Measurements from ENCODE around the gene AGAP3. TPM values are rescaled to one million over a fixed set of nuclear protein-coding genes. Genes with fewer than 3 reads are reported as not detected.

The AGAP3 gene
- total and polyA plus RNA-seq, 2 of the 4 experiments (the other 2 are of a cell fraction): 35.3 to 93.9 TPM

GRCh38 chr7:151095123-151095797 is 9.0 kb downstream of the AGAP3 start (continued):
- no peak for TF ChIP-seq NFE2L2 (IDR thresholded peaks at IDR 0.05; ENCODE audit: low read depth, low read length)

- Histone ChIP-seq H3K9me1 (ENCODE audit: insufficient read depth, low read length) (peaks cover 12% of the 10 kb centered on the region; the same call in 1 of the 2 replicates), H2BK20ac (ENCODE audit: low read depth, low read length) (no peak overlapping the region), H3K9me3 (ENCODE audit: control insufficient read depth, insufficient read depth, low read length) (no peaks in the 10 kb centered on the region), H4K20me1 (ENCODE audit: insufficient read depth, low read length) (peaks cover 92% of the 10 kb centered on the region), H2AK5ac (ENCODE audit: low read depth, low read length) (no peak overlapping the region; the same call in 1 of the 2 replicates), H4K8ac (ENCODE audit: low read depth in 2 of 2, low read length in 2 of 2) (no peak overlapping the region), H3K56ac (ENCODE audit: extremely low read depth, insufficient read depth, low read length) (no peak overlapping the region), H4K5ac (ENCODE audit: low read depth, low read length) (no peak overlapping the region), H3K79me1 (ENCODE audit: low read depth in 1 of 2, low read length in 2 of 2) (peaks cover 6 to 87% of the 10 kb centered on the region in 2 experiments; a peak in 3 of 4 replicates), H3K14ac (replicated peaks; ENCODE audit: low read depth, low read length) (no peak overlapping the region), H2BK5ac (ENCODE audit: low read depth, low read length, poor library complexity, severe bottlenecking) (no peak overlapping the region), H2AFZ (replicated peaks; ENCODE audit: low read length, poor library complexity) (peak overlapping the region; percentile 41), H3K27me3 (ENCODE audit: control insufficient read depth, insufficient read depth, low read length) (no peaks in the 10 kb centered on the region), H3K36me3 (ENCODE audit: control insufficient read depth, insufficient read depth, low read length) (peaks cover 11% of the 10 kb centered on the region; the same call in 1 of the 2 replicates), H3K9ac (ENCODE audit: low read depth, low read length) (no peak overlapping the region), H2BK15ac (ENCODE audit: low read depth, low read length) (no peak overlapping the region), H3K4me3 (ENCODE audit: insufficient read depth, low read depth, low read length) (no peak overlapping the region), H2AK9ac (replicated peaks; ENCODE audit: low read depth, low read length, poor library complexity) (no peak overlapping the region), H3K18ac (ENCODE audit: low read depth, low read length) (no peak overlapping the region), H4K91ac (ENCODE audit: insufficient read depth, low read depth, low read length) (no peak overlapping the region), H3K27ac (ENCODE audit: insufficient read depth, low read length) (no peak overlapping the region), H3K23ac (ENCODE audit: low read depth, low read length) (no peak overlapping the region), H2BK120ac (ENCODE audit: low read depth, low read length) (no peak overlapping the region), H3K4ac (ENCODE audit: low read depth, low read length) (no peak overlapping the region), H3K4me2 (ENCODE audit: low read depth, low read length) (no peak overlapping the region), H3K4me1 (ENCODE audit: control insufficient read depth, insufficient read depth, low read length) (peaks cover 9% of the 10 kb centered on the region)
- no TSS peak for BruUV-seq (replicated peaks)
- no peak for DNase-seq
- POLR2A ChIA-PET (ENCODE audit: unreplicated experiment): no interaction called here
- dilution Hi-C loops (cut with HindIII; ENCODE audit: low sequenced_read_pairs, unreplicated experiment) (no loop called here), in situ Hi-C loops (cut with MboI; ENCODE audit: low sequenced_read_pairs) (no loop called here), intact Hi-C loops (cut with micrococcal nuclease) (no loop called here)
- TF ChIP-seq MAZ (IDR thresholded peaks at IDR 0.05; ENCODE audit: borderline replicate concordance, low read depth, low read length) (no peak), BHLHE40 (IDR thresholded peaks at IDR 0.05; ENCODE audit: low read depth, low read length) (peak; percentile 82)
- WGBS, 2 experiments (ENCODE audit: extremely low coverage in 2 of 2, insufficient read length in 1 of 2): 87% methylated on average over 9 of the region's 17 CpGs; no CpG with 5 or more reads in 1 of the 2 experiments
- CTCF ChIA-PET: no interaction called here
- ATAC-seq (ENCODE audit: low read depth): no peak
These were observed 9.7 kb downstream of the AGAP3 start for GRCh38 chr7:151095828-151096475.
